ENCODE results near the gene TNS1.

TNS1 gene

GRCh38 chr2:218015586-218016521 lies 13.1 kb upstream of the TNS1 start:
- DNase-seq, result no peak

DNA sequence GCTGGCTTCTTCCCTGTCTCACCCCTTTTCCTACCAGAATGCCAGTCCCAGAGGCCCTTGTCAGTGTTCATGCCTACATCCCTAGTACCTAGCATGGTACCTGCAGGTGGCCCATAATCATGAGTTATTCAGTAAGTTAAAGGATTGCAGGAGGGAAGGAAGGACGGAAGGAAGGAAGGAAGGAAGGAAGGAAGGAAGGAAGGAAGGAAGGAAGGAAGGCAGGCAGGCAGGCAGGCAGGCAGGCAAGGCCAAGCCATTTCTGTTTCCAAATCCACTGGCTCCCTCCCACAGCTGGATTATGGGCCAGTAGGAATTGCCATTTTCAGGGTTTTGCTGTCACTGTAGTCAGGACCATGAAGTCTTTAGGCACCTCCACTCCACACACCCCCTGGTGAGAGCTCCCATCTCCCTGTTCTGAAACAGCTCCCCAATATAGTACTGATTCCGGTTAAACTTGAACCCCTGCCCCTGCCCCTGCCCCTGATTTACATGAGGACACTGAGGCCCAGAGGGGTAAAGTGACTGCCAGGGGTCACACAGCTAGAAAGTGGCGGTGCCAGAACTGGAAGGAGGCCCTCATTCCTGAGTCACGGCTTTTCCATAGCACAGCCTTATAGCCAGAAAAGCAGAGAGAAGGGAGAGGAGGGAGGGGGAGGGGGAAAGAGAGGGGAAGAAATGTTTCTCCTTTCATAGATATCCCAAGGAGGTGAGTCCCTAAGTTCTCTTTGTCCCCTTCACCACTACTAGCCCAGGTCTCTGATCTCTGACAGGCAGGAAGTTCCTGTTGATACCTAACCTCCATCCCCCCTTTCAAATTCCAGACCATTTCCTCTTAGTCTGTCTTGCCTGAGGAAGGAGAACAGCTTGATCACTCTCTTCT lies 12.2 kb upstream of the TNS1 start:
- no peak for DNase-seq

DNA sequence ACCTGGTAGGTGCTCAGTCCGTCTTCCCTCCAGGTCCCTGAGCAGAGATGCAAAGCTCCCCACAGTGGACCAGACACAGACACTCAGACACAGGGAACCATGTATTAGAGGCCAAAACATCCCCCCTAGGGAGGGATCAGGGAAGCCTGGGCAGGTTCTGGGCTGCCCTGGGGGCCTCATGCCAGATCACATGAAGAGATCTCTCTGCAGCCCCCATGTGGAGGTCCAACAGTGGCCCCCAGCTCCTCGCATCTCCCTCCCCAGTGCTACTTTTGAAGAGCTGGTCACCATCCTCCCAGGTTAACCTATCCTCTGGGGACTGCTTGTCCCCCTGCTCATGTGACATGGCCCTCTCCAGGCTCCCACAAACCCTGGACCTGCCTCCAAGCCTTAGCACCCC lies 10.5 kb upstream of the TNS1 start:
- no peak for DNase-seq

DNA sequence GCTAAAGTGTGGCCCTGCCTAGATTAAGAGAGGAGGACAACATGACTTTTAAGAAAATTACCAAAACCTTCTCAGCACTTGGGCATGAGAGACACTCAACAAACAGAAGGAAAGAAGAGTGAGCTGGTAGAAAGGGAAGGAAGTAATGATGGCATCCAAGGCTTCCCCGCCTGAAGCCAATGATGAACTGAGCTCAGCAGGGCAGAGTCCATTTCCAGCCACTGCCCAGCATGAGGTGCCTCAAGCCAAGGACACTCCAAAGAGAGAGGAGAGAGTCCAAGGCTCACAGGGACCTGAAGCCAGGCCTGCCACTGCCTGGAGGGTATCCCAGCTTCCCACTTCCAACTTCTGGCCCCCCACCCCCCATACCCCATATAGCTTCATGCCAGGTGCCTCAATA lies 9.5 kb upstream of the TNS1 start:
- DNase-seq, result no peak

DNA sequence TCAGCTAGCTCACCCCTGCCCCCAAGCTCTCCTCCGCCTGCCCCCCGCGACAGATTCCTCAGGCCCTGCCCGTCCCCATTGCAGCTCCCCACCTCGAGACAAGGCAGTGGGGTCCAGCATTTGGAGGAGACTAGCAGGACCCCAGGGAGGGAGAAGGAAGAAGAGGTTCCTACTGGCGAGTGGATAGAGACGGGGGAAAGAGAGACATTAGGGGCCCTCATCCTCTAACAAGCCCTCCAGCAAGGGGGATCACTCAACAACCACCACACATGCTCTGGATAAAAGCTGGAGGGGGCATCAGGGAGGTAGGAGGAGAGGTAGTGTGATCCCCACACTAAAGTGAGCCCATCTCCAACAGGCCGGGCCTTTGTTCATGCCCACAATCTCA lies 8.9 kb upstream of the TNS1 start:
- no peak for DNase-seq

DNA sequence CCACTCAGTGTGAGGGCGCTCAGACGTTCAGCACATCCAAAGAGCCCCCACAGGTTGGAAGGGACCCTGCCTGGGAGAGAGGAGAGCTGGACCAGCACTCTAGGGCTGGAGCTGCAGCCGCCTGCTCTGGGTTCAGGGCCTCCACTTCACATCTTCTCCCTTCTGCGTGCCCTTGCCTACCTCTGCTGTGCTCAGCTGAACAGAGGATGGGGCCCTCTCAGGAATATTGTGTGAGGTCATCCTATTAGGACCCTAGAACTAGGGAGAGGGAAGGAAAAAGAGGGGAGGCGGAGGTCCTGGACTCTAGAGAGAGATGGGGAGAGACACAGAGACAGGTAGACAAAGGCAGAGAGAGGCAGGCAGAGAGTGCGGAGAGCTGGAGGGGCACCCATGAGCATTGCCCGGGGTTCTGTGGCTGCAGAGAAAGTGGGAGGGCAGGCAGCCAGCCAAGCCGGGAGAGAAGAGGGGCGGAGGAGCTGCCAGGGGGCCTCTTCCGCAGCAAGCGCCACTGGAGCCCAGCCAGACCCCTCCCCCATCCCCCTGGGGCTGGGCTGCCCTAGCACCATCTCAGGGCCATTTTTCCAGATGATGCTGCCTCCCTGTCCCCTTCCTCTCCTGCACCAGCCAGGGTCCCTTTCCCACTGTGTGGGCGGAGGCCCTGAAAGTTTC lies 8.3 kb upstream of the TNS1 start:
- DNase-seq, result no peak

GRCh38 chr2:218010140-218010983 lies 7.6 kb upstream of the TNS1 start:
- no peak for DNase-seq

DNA sequence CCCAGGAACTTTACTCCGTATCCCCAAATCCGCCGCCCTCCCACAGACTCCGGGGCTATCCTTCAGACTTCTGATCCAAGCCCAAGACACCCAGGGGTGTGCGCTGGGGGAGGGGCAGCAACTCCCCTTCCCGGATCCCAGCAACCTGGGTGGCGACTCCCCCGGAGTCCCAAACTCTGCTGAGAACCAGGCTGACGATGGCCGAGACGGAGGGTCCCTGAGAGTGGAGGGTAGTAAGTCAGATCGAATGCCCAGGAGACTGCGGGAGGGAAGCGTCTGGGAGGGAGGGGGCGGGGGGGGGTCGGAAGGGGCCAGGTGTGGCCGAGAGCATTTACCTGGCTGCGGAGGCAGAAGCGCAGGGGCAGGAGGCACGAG lies 7.0 kb upstream of the TNS1 start:
- no peak for DNase-seq

DNA sequence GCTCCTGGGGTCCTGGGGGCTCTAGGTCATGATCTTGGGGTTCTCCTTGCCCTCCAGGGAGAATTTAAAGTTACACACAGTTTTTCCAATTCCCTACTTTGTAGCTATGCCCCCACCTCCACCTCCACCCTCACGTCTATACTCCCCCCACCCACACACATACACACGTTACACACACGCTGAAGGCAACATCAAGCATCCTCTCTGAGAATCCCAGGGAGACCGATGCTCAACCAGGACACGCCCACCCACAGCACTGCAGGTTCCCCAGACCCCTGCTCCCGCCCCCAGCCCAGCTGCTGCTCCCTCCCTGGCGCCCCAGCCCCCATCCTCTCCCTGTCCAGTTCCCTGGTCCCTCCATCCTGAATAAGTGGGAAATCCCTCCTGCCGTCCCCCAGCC lies 6.4 kb upstream of the TNS1 start:
- DNase-seq, result no peak

GRCh38 chr2:218008060-218009040 lies 5.6 kb upstream of the TNS1 start:
- no peak for DNase-seq

DNA sequence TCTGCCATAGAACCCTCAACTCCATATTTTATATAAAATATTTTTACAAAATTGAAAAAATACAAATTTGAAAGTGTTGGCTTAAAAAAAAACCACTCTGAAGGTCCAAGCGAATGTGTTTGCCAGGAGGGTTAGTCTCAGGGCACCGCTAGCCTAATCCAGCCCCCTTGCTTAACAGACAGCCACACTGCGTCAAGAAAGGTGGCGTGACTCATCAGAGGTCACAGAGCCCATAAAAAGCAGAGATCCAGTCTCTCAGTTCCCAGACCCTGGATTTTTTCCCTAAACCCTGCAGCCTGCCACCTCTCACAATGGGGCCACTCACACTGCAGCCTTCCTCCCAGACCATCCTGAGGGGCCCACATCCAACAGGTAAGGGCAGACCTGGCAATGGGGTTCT lies 3.9 kb upstream of the TNS1 start:
- DNase-seq, result no peak

DNA sequence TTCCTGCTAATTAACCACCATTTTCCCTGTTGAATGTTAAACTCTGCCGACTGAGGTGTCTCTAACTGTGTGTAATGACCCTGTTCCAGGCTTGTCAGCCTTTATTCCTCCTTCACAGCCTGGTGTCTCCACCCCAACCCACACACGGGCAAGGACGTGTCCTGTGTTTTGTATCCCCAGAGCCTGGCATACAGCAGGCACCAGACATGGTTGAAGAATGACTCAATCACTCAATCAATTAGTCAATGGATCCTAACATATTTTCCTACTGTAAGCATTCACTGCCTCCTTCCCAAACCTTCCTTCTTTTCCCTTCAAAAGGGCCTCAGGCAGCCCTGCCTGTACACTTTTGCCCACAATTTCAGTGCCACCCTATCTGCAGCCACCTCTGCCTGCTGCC lies 2.7 kb upstream of the TNS1 start:
- no peak for DNase-seq

GRCh38 chr2:218005028-218005427 lies 2.2 kb upstream of the TNS1 start:
- no peak for DNase-seq

- DNase-seq, result no peak
These were observed 1.2 kb upstream of the TNS1 start for GRCh38 chr2:218003981-218004419.

DNA sequence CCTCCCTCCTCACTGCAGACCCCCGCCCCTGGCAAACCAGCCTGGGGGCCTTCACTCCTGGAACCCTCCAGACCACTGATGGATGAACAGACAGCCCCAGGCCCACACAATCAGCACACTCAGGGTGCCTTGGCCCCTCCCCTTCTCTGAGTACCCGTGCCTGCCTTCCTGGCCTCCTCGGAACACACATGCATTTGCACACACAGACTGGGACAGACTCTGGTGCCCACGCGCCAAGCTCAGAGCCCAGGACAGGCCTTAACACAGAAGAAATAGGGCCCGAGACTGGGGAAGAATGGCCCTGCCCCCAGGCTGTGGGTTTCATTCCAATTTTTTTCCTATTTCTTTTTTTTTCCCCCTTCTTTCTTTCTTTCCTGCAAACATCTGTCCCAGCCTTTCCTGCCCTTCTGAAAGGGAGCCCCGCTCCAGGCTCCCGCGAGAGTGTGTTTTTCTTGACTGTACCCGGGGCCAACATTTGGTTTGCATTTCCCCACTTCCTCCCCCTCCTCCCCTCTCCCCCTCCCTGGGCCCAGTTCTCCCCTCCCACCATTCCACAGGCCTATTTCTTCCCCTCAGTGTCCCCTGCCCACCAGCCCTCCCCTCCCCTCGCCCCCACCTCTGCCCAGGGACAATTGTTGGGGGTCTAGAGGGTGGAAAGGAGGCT lies 618 bp upstream of the TNS1 start:
- no peak for DNase-seq

- DNase-seq, result no peak
These were observed 501 bp downstream of the TNS1 start for GRCh38 chr2:218002143-218002844.

DNA sequence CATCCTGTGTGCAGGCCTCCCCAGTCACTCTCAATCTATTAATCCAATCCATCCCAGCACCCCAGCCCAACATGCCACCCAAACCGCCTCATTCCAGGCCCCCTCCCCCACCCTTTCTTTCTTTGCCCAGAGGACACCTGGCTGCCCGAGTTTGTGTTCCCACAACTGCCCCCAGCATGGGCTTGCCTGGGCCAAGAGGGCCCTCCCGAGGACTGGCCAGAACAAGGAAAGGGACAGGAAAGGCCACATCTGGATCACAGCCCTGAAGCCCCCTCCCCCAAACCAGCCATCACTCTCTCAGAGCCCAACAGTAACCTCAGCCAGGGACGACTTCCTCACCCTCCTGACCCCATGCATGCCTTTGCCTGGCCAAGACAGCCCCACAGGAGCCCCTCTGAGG lies 1.2 kb downstream of the TNS1 start:
- DNase-seq, result no peak

DNA sequence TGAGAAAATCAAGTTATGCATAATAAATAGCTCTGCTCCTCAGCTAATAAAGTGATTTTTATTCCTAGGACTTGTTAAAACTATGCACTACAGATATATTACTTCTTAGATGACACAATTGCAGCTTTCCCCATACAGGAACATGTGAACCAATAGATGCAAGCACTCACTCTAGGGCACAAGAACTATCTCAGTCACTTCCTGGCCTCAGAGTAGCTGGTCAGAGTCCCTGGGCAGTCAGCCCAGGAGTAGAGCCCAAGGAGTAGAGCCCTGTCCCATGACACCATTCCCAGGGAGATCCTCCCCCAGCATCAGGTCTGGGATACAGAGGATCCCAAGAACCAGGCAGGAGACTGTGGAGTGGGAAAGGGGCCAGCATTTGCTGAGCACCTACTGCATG lies 2.7 kb downstream of the TNS1 start:
- DNase-seq, result no peak

DNA sequence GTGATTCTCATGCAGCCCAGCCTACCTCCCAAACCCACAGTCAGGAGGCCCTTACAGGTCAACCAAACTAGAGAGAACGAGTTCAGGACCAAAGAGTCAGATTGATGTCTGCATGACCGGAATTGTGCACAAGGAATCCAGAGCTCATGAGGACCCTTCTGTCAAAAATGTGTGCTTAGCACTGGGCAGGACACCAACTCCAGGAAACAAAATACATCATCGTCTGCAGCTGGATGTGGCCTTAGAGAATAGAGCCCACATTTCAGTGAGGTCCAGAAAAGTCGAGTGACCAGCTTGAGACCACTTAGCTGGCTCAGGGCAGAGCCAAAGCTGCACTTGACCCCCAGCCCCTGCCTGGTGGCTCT lies 3.2 kb downstream of the TNS1 start:
- DNase-seq, result no peak

Measured in activated CD4-positive, CD25-positive, alpha-beta regulatory T cell (primary cell).